Tibial nerve (tissue), 3 donors: ENCODE measurements around the gene BTG1.

ENCODE experiments used
- POLR2A ChIP-seq, 2 donors: fragments of 450-650 bp; IDR thresholded peaks; one replicate each; pipeline ENCODE4 v1.6.1; 2017; ENCODE audit warnings: antibody characterized with exemption in 2 of 2, mild to moderate bottlenecking in 2 of 2, moderate library complexity in 2 of 2
- TF ChIP-seq, protein P1 (sequence below), 5 experiments: fragments of 200-600 bp in 3 of 5; fragments of 450-650 bp in 2 of 5; sonication (generic) in 3 of 5; IDR thresholded peaks; one replicate each; pipeline ENCODE4 v1.5.1; 2016 to 2019; ENCODE audit warnings: antibody characterized with exemption in 5 of 5, mild to moderate bottlenecking in 3 of 5, moderate library complexity in 2 of 5

GRCh38 chr12:92164712-92165111 is 19.1 kb upstream of the BTG1 start:
- TF ChIP-seq, protein P1, sequence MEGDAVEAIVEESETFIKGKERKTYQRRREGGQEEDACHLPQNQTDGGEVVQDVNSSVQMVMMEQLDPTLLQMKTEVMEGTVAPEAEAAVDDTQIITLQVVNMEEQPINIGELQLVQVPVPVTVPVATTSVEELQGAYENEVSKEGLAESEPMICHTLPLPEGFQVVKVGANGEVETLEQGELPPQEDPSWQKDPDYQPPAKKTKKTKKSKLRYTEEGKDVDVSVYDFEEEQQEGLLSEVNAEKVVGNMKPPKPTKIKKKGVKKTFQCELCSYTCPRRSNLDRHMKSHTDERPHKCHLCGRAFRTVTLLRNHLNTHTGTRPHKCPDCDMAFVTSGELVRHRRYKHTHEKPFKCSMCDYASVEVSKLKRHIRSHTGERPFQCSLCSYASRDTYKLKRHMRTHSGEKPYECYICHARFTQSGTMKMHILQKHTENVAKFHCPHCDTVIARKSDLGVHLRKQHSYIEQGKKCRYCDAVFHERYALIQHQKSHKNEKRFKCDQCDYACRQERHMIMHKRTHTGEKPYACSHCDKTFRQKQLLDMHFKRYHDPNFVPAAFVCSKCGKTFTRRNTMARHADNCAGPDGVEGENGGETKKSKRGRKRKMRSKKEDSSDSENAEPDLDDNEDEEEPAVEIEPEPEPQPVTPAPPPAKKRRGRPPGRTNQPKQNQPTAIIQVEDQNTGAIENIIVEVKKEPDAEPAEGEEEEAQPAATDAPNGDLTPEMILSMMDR (IDR thresholded peaks at IDR 0.05): no peak
- TF ChIP-seq POLR2A (IDR thresholded peaks at IDR 0.05): no peak
